HCT116 (cell line): ENCODE results near the gene ZNF18.

Source experiments
- CBX3 ChIP-seq: IDR thresholded peaks from 2 replicates; pipeline ENCODE4 v1.6.1; 2012; ENCODE audit warnings: low read depth
- CEBPB ChIP-seq: IDR thresholded peaks from 2 replicates; pipeline ENCODE4 v1.6.1; 2012; ENCODE audit warnings: low read depth
- FOSL1 ChIP-seq: IDR thresholded peaks from 2 replicates; pipeline ENCODE4 v1.6.1; 2012; ENCODE audit warnings: low read depth
- JUND ChIP-seq: IDR thresholded peaks from 2 replicates; pipeline ENCODE4 v1.6.1; 2012
- POLR2A ChIP-seq: IDR thresholded peaks from 2 replicates; pipeline ENCODE4 v1.7.0; 2011; ENCODE audit warnings: borderline replicate concordance; ENCODE audit not compliant: insufficient read depth, insufficient read length; ENCODE audit errors: extremely low read depth
- POLR2AphosphoS5 ChIP-seq: IDR thresholded peaks from 2 replicates; pipeline ENCODE4 v1.6.1; 2011; ENCODE audit warnings: mild to moderate bottlenecking, low read depth, low read length, moderate library complexity
- RAD21 ChIP-seq: IDR thresholded peaks from 2 replicates; pipeline ENCODE4 v1.6.1; 2012; ENCODE audit warnings: low read depth, mild to moderate bottlenecking
- YY1 ChIP-seq: IDR thresholded peaks from 2 replicates; pipeline ENCODE4 v1.6.1; 2011; ENCODE audit warnings: low read length, low read depth, moderate library complexity, mild to moderate bottlenecking; ENCODE audit not compliant: insufficient replicate concordance; ENCODE audit errors: extremely low read depth
- ZNF274 ChIP-seq: fragments of 200-500 bp; sonication (Bioruptor generic); IDR thresholded peaks from 2 replicates; pipeline ENCODE4 v1.6.1; 2014; ENCODE audit warnings: mild to moderate bottlenecking, low read depth, low read length, inconsistent platforms
- TF ChIP-seq, protein P1 (sequence below): IDR thresholded peaks from 2 replicates; pipeline ENCODE4 v1.6.1; 2012; ENCODE audit warnings: low read depth
- TF ChIP-seq, protein P2 (sequence below), 3 experiments: fragments of 200-600 bp in 1 of 3; sonication (generic) in 1 of 3; IDR thresholded peaks in 2 of 3; conservative IDR thresholded peaks in 1 of 3; 2 replicates each; pipeline ENCODE4 v1.5.1; 2012 to 2017; ENCODE audit warnings: low read depth in 2 of 3, low read length in 2 of 3, antibody characterized with exemption in 1 of 3, borderline replicate concordance in 1 of 3, control low read depth in 1 of 3, mild to moderate bottlenecking in 1 of 3, mixed read lengths in 1 of 3, mixed run types in 1 of 3, moderate library complexity in 1 of 3; ENCODE audit not compliant: insufficient read depth in 1 of 3
- TF ChIP-seq, protein P3 (sequence below): IDR thresholded peaks from 2 replicates; pipeline ENCODE4 v1.6.1; 2012
- TF ChIP-seq, protein P4 (sequence below): IDR thresholded peaks from 2 replicates; pipeline ENCODE4 v1.6.1; 2012

DNA sequence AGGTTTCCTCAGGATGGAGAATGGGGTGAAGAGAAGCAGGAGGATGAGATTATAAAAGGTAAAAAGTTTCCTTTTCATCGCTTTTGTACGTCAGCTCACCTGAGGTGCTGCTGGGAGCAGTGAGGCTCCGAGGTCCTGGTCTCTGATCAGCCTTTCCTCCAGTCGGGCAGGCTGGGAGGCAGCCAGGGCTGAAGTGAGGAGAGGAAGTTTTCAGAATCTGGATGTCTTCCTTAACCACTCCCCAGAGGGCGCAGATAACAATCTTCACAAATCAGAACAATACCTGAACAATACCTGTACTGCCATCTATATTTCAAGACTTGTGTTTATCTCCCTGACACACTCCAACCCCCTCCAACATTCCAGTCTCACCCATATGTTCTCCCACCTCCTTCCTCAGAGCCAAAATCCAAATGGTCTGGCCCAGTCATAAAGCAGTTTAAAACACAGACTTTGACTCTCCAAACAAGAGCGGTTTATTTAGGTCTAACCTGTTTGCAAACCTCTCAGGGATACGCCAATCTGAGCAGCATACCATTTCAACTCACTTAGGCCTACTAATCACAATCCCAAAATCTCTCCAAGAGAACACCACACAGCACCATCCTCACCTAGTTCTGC is 6.8 kb downstream of the ZNF18 start:
- TF ChIP-seq, protein P1, sequence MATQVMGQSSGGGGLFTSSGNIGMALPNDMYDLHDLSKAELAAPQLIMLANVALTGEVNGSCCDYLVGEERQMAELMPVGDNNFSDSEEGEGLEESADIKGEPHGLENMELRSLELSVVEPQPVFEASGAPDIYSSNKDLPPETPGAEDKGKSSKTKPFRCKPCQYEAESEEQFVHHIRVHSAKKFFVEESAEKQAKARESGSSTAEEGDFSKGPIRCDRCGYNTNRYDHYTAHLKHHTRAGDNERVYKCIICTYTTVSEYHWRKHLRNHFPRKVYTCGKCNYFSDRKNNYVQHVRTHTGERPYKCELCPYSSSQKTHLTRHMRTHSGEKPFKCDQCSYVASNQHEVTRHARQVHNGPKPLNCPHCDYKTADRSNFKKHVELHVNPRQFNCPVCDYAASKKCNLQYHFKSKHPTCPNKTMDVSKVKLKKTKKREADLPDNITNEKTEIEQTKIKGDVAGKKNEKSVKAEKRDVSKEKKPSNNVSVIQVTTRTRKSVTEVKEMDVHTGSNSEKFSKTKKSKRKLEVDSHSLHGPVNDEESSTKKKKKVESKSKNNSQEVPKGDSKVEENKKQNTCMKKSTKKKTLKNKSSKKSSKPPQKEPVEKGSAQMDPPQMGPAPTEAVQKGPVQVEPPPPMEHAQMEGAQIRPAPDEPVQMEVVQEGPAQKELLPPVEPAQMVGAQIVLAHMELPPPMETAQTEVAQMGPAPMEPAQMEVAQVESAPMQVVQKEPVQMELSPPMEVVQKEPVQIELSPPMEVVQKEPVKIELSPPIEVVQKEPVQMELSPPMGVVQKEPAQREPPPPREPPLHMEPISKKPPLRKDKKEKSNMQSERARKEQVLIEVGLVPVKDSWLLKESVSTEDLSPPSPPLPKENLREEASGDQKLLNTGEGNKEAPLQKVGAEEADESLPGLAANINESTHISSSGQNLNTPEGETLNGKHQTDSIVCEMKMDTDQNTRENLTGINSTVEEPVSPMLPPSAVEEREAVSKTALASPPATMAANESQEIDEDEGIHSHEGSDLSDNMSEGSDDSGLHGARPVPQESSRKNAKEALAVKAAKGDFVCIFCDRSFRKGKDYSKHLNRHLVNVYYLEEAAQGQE = no peak
- TF ChIP-seq, protein P2, sequence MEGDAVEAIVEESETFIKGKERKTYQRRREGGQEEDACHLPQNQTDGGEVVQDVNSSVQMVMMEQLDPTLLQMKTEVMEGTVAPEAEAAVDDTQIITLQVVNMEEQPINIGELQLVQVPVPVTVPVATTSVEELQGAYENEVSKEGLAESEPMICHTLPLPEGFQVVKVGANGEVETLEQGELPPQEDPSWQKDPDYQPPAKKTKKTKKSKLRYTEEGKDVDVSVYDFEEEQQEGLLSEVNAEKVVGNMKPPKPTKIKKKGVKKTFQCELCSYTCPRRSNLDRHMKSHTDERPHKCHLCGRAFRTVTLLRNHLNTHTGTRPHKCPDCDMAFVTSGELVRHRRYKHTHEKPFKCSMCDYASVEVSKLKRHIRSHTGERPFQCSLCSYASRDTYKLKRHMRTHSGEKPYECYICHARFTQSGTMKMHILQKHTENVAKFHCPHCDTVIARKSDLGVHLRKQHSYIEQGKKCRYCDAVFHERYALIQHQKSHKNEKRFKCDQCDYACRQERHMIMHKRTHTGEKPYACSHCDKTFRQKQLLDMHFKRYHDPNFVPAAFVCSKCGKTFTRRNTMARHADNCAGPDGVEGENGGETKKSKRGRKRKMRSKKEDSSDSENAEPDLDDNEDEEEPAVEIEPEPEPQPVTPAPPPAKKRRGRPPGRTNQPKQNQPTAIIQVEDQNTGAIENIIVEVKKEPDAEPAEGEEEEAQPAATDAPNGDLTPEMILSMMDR (IDR thresholded peaks at IDR 0.05 in 2 of 3, conservative IDR thresholded peaks at IDR 0.05 in 1 of 3; ENCODE audit: borderline replicate concordance in 1 of 3, insufficient read depth in 1 of 3, low read depth in 2 of 3, low read length in 2 of 3) = no peak
- TF ChIP-seq JUND (no peak), FOSL1 (no peak), ZNF274 (no peak), CEBPB (no peak), POLR2A (no peak), RAD21 (no peak), POLR2AphosphoS5 (no peak), CBX3 (no peak), YY1 (no peak)
- TF ChIP-seq, protein P3, sequence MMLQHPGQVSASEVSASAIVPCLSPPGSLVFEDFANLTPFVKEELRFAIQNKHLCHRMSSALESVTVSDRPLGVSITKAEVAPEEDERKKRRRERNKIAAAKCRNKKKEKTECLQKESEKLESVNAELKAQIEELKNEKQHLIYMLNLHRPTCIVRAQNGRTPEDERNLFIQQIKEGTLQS = no peak
- TF ChIP-seq, protein P4, sequence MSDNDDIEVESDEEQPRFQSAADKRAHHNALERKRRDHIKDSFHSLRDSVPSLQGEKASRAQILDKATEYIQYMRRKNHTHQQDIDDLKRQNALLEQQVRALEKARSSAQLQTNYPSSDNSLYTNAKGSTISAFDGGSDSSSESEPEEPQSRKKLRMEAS = no peak
